GM23338 (cell line): ENCODE measurements around the gene PRUNE1. TPM values are rescaled to one million over a fixed set of nuclear protein-coding genes. Genes with fewer than 3 reads are reported as not detected.

Experiments
- ATAC-seq: fragments of 200-7000 bp; cut with Tn5 transposase; 3 replicates; pipeline ENCODE4 v1.9.1; 2020
- DNase-seq: peaks from one replicate; pipeline ENCODE4 v3.0.0-alpha.2; 2015; ENCODE audit warnings: low spot score
- H2AFZ ChIP-seq: fragments of 200-600 bp; sonication (generic); 2 replicates; pipeline ENCODE4 v1.8.0; 2016; ENCODE audit warnings: antibody characterized with exemption, mild to moderate bottlenecking, moderate library complexity
- H3F3A ChIP-seq: fragments of 200-600 bp; sonication (generic); replicated peaks from 2 replicates; pipeline ENCODE4 v1.8.0; 2017; ENCODE audit warnings: antibody characterized with exemption, mixed run types, low read depth
- H3K27ac ChIP-seq: fragments of 200-600 bp; sonication (generic); 2 replicates; pipeline ENCODE4 v1.6.1; 2016; ENCODE audit warnings: low read depth
- H3K27me3 ChIP-seq: fragments of 200-600 bp; sonication (generic); 2 replicates; pipeline ENCODE4 v1.8.0; 2016; ENCODE audit warnings: mild to moderate bottlenecking, mixed run types, moderate library complexity; ENCODE audit not compliant: insufficient read depth
- H3K36me3 ChIP-seq: fragments of 200-600 bp; sonication (generic); 2 replicates; pipeline ENCODE4 v1.8.0; 2016; ENCODE audit warnings: mild to moderate bottlenecking; ENCODE audit not compliant: insufficient read depth
- H3K4me1 ChIP-seq: fragments of 200-600 bp; sonication (generic); 2 replicates; pipeline ENCODE4 v1.8.0; 2016; ENCODE audit warnings: mild to moderate bottlenecking, moderate library complexity; ENCODE audit not compliant: insufficient read depth
- H3K4me2 ChIP-seq: fragments of 200-600 bp; sonication (generic); 2 replicates; pipeline ENCODE4 v1.7.1; 2017; ENCODE audit warnings: mixed run types
- H3K4me3 ChIP-seq: fragments of 200-600 bp; sonication (generic); 2 replicates; pipeline ENCODE4 v1.6.1; 2016; ENCODE audit warnings: mixed run types
- H3K79me2 ChIP-seq: fragments of 200-600 bp; sonication (generic); replicated peaks from 2 replicates; pipeline ENCODE4 v1.8.0; 2017; ENCODE audit warnings: mild to moderate bottlenecking; ENCODE audit not compliant: insufficient read depth
- H3K9me2 ChIP-seq: fragments of 200-600 bp; sonication (generic); 2 replicates; pipeline ENCODE4 v1.8.0; 2017; ENCODE audit not compliant: insufficient read depth
- H4K20me1 ChIP-seq: fragments of 200-600 bp; sonication (generic); replicated peaks from 2 replicates; pipeline ENCODE4 v1.8.0; 2017; ENCODE audit warnings: mild to moderate bottlenecking; ENCODE audit not compliant: insufficient read depth
- H3K27ac Mint-ChIP-seq: 2 replicates; pipeline ENCODE4 v1.8.0; 2020; ENCODE audit warnings: inconsistent platforms, mild to moderate bottlenecking, moderate library complexity, mixed read lengths
- H3K27me3 Mint-ChIP-seq: 3 replicates; pipeline ENCODE4 v1.8.0; 2022; ENCODE audit warnings: low read depth, mild to moderate bottlenecking, moderate library complexity, mixed read lengths, inconsistent platforms; ENCODE audit not compliant: insufficient read depth, poor library complexity
- H3K36me3 Mint-ChIP-seq: 3 replicates; pipeline ENCODE4 v1.8.0; 2021; ENCODE audit warnings: low read depth, mild to moderate bottlenecking, inconsistent platforms, moderate library complexity, mixed read lengths
- H3K4me1 Mint-ChIP-seq: 3 replicates; pipeline ENCODE4 v1.8.0; 2020; ENCODE audit warnings: mild to moderate bottlenecking, inconsistent platforms, mixed read lengths
- H3K4me3 Mint-ChIP-seq: 3 replicates; pipeline ENCODE4 v1.8.0; 2021; ENCODE audit warnings: moderate library complexity, mild to moderate bottlenecking, inconsistent platforms, mixed read lengths
- H3K9me3 Mint-ChIP-seq: 3 replicates; pipeline ENCODE4 v1.8.0; 2020; ENCODE audit warnings: moderate library complexity, mild to moderate bottlenecking, inconsistent platforms, mixed read lengths
- CREB1 ChIP-seq: fragments of 250-450 bp; sonication (Bioruptor Pico); IDR thresholded peaks from 2 replicates; pipeline ENCODE4 v1.5.0; 2020; ENCODE audit warnings: low read depth, mild to moderate bottlenecking, moderate library complexity
- ETS1 ChIP-seq: IDR thresholded peaks from 2 replicates; pipeline ENCODE4 v1.6.1; 2016; ENCODE audit warnings: antibody characterized with exemption
- EZH2 ChIP-seq: fragments of 200-600 bp; sonication (generic); IDR thresholded peaks from one replicate; pipeline ENCODE4 v1.8.0; 2017; ENCODE audit warnings: antibody characterized with exemption, mild to moderate bottlenecking, low read depth; ENCODE audit not compliant: unreplicated experiment
- EZH2phosphoT487 ChIP-seq: fragments of 200-600 bp; sonication (generic); IDR thresholded peaks from one replicate; pipeline ENCODE4 v1.8.1; 2018; ENCODE audit warnings: antibody characterized with exemption; ENCODE audit not compliant: unreplicated experiment
- JUNB ChIP-seq: IDR thresholded peaks from one replicate; pipeline ENCODE4 v1.6.1; 2016; ENCODE audit warnings: antibody characterized with exemption; ENCODE audit not compliant: unreplicated experiment
- NANOG ChIP-seq: IDR thresholded peaks from 2 replicates; pipeline ENCODE4 v1.6.1; 2016; ENCODE audit warnings: antibody characterized with exemption, borderline replicate concordance
- POLR2AphosphoS5 ChIP-seq: IDR thresholded peaks from 2 replicates; pipeline ENCODE4 v1.6.1; 2016; ENCODE audit warnings: antibody characterized with exemption, low read depth
- REST ChIP-seq: IDR thresholded peaks from one replicate; pipeline ENCODE4 v1.6.1; 2018; ENCODE audit warnings: antibody characterized with exemption; ENCODE audit not compliant: unreplicated experiment
- STAT1 ChIP-seq: IDR thresholded peaks from one replicate; pipeline ENCODE4 v1.6.1; 2016; ENCODE audit warnings: antibody characterized with exemption; ENCODE audit not compliant: unreplicated experiment
- ZNF114 ChIP-seq: fragments of 250-450 bp; sonication (Bioruptor Pico); IDR thresholded peaks from 2 replicates; pipeline ENCODE4 v1.5.0; 2020; ENCODE audit warnings: mild to moderate bottlenecking, moderate library complexity
- ZNF331 ChIP-seq: fragments of 250-450 bp; sonication (Bioruptor Pico); IDR thresholded peaks from 2 replicates; pipeline ENCODE4 v1.5.0; 2020; ENCODE audit warnings: low read depth, mild to moderate bottlenecking, moderate library complexity
- ZNF462 ChIP-seq: fragments of 250-450 bp; sonication (Bioruptor Pico); IDR thresholded peaks from 2 replicates; pipeline ENCODE4 v1.5.0; 2020; ENCODE audit warnings: mild to moderate bottlenecking, moderate library complexity
- polyA plus RNA-seq: library from polyadenylated mRNA; unstranded; fragments of >200 nt; fragmentation: Nextera tagmentation; extraction: Ambion mirVana; gene quantifications from 2 replicates; pipeline ENCODE4 v1.2.1, GENCODE V29; 2016
- total RNA-seq: library from RNA; depleted of rRNA; stranded (reverse); fragments of >200 nt; shearing (Covaris generic); gene quantifications from 2 replicates; pipeline ENCODE4 v1.2.3, GENCODE V29; 2014
- TF ChIP-seq, protein P1 (sequence below), 2 experiments: fragments of 200-600 bp in 1 of 2; sonication (generic) in 1 of 2; conservative IDR thresholded peaks; 2 replicates each; pipeline versions ENCODE4 v1.5.1 to v1.6.1; 2016 to 2017; ENCODE audit warnings: antibody characterized with exemption in 2 of 2, low read depth in 2 of 2, mild to moderate bottlenecking in 2 of 2, moderate library complexity in 1 of 2

Gene PRUNE1
- total and polyA plus RNA-seq, 2 experiments from 2014 or later = 14.7 to 33.2 TPM

GRCh38 chr1:151002611-151003010 lies 5.6 kb upstream of the PRUNE1 start:
- TF ChIP-seq, protein P1, sequence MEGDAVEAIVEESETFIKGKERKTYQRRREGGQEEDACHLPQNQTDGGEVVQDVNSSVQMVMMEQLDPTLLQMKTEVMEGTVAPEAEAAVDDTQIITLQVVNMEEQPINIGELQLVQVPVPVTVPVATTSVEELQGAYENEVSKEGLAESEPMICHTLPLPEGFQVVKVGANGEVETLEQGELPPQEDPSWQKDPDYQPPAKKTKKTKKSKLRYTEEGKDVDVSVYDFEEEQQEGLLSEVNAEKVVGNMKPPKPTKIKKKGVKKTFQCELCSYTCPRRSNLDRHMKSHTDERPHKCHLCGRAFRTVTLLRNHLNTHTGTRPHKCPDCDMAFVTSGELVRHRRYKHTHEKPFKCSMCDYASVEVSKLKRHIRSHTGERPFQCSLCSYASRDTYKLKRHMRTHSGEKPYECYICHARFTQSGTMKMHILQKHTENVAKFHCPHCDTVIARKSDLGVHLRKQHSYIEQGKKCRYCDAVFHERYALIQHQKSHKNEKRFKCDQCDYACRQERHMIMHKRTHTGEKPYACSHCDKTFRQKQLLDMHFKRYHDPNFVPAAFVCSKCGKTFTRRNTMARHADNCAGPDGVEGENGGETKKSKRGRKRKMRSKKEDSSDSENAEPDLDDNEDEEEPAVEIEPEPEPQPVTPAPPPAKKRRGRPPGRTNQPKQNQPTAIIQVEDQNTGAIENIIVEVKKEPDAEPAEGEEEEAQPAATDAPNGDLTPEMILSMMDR (conservative IDR thresholded peaks at IDR 0.05; ENCODE audit: low read depth in 2 of 2) = no peak
- TF ChIP-seq POLR2AphosphoS5 = no peak
- TF ChIP-seq CREB1 (CRISPR knock-in tag) = no peak
- no peak for TF ChIP-seq ZNF331
- no peak for TF ChIP-seq EZH2
- TF ChIP-seq NANOG = no peak
- no peak for TF ChIP-seq JUNB
- no peak for TF ChIP-seq REST
- TF ChIP-seq STAT1 = no peak
- TF ChIP-seq ZNF114 (CRISPR knock-in tag) = no peak
- TF ChIP-seq EZH2phosphoT487 = no peak
- no peak for TF ChIP-seq ETS1
- TF ChIP-seq ZNF462 (CRISPR knock-in tag) = no peak
- peaks cover 8% of the 10 kb centered on the region; the same call in 1 of the 2 replicates for H3F3A ChIP-seq
- no peak overlapping the region for H3K4me3 ChIP-seq
- H4K20me1 ChIP-seq = no peaks in the 10 kb centered on the region
- Mint-ChIP-seq H3K27me3 (peaks cover 27% of the 10 kb centered on the region), H3K4me1 (peaks cover 28% of the 10 kb centered on the region), H3K27ac (no peak overlapping the region), H3K4me3 (no peak overlapping the region; the same call in 2 of the 3 replicates), H3K36me3 (peaks cover 3% of the 10 kb centered on the region; the same call in 2 of the 3 replicates), H3K9me3 (no peaks in the 10 kb centered on the region)
- no peaks in the 10 kb centered on the region for H3K9me2 ChIP-seq
- H3K27me3 ChIP-seq = no peaks in the 10 kb centered on the region
- H3K36me3 ChIP-seq = no peaks in the 10 kb centered on the region
- no peak overlapping the region for H3K27ac ChIP-seq
- H3K4me1 ChIP-seq = peaks cover 19% of the 10 kb centered on the region
- DNase-seq (no peak), ATAC-seq (no peak)
- no peaks in the 10 kb centered on the region for H3K79me2 ChIP-seq
- H3K4me2 ChIP-seq = no peak overlapping the region
- no peak overlapping the region for H2AFZ ChIP-seq
